Neural progenitor cell (in vitro differentiated cells): ENCODE measurements around the gene AFF1. TPM values are rescaled to one million over a fixed set of nuclear protein-coding genes. Genes with fewer than 3 reads are reported as not detected.

ENCODE experiments used
- DNase-seq: peaks from one replicate; pipeline ENCODE4 v3.0.0-alpha.2; 2016; ENCODE audit warnings: low spot score
- H2AFZ ChIP-seq: fragments of 200-600 bp; sonication (generic); replicated peaks from 2 replicates; pipeline ENCODE4 v1.6.1; 2016; ENCODE audit warnings: antibody characterized with exemption
- H3F3A ChIP-seq: fragments of 200-600 bp; sonication (generic); 2 replicates; pipeline ENCODE4 v1.6.1; 2016; ENCODE audit warnings: antibody characterized with exemption, low read depth
- H3K27ac ChIP-seq: fragments of 200-600 bp; sonication (generic); 2 replicates; pipeline ENCODE4 v1.5.1; 2016; ENCODE audit warnings: mild to moderate bottlenecking
- H3K27me3 ChIP-seq: fragments of 200-600 bp; sonication (generic); 2 replicates; pipeline ENCODE4 v1.6.1; 2016; ENCODE audit warnings: mild to moderate bottlenecking, moderate library complexity
- H3K36me3 ChIP-seq: fragments of 200-600 bp; sonication (generic); 2 replicates; pipeline ENCODE4 v1.5.1; 2016
- H3K4me1 ChIP-seq: fragments of 200-600 bp; sonication (generic); 2 replicates; pipeline ENCODE4 v1.6.1; 2016; ENCODE audit warnings: mixed run types
- H3K4me2 ChIP-seq: fragments of 200-600 bp; sonication (generic); 2 replicates; pipeline ENCODE4 v1.6.1; 2016
- H3K4me3 ChIP-seq: fragments of 200-600 bp; sonication (generic); 2 replicates; pipeline ENCODE4 v1.5.1; 2016
- H3K79me2 ChIP-seq: fragments of 200-600 bp; sonication (generic); 2 replicates; pipeline ENCODE4 v1.6.1; 2016; ENCODE audit warnings: low read depth
- H3K9ac ChIP-seq: fragments of 200-600 bp; sonication (generic); 2 replicates; pipeline ENCODE4 v1.6.1; 2016
- H3K9me3 ChIP-seq: fragments of 200-600 bp; sonication (generic); 2 replicates; pipeline ENCODE4 v1.5.1; 2016; ENCODE audit warnings: low read depth
- H4K20me1 ChIP-seq: fragments of 200-600 bp; sonication (generic); 2 replicates; pipeline ENCODE4 v1.6.1; 2016; ENCODE audit warnings: low read depth
- H3K27ac Mint-ChIP-seq: 3 replicates; pipeline ENCODE4 v1.8.0; 2021; ENCODE audit warnings: mixed read lengths
- H3K27me3 Mint-ChIP-seq: 2 replicates; pipeline ENCODE4 v1.8.0; 2022; ENCODE audit warnings: low read depth, mild to moderate bottlenecking, inconsistent platforms, moderate library complexity, mixed read lengths; ENCODE audit not compliant: insufficient read depth
- H3K36me3 Mint-ChIP-seq: 3 replicates; pipeline ENCODE4 v1.8.0; 2021; ENCODE audit warnings: mixed read lengths
- H3K4me1 Mint-ChIP-seq: 3 replicates; pipeline ENCODE4 v1.8.0; 2021; ENCODE audit warnings: mixed read lengths
- H3K4me3 Mint-ChIP-seq: 3 replicates; pipeline ENCODE4 v1.8.0; 2021; ENCODE audit warnings: mild to moderate bottlenecking, moderate library complexity, mixed read lengths
- H3K9me3 Mint-ChIP-seq: 3 replicates; pipeline ENCODE4 v1.8.0; 2020; ENCODE audit warnings: mixed read lengths
- CTCF ChIP-seq: fragments of 200-600 bp; sonication (generic); IDR thresholded peaks from 2 replicates; pipeline ENCODE4 v1.5.1; 2017; ENCODE audit warnings: antibody characterized with exemption, mild to moderate bottlenecking
- EZH2 ChIP-seq: fragments of 200-600 bp; sonication (generic); IDR thresholded peaks from 2 replicates; pipeline ENCODE4 v1.6.1; 2017; ENCODE audit warnings: antibody characterized with exemption, mild to moderate bottlenecking, moderate library complexity
- EZH2phosphoT487 ChIP-seq: fragments of 200-600 bp; sonication (generic); IDR thresholded peaks from 2 replicates; pipeline ENCODE4 v1.6.1; 2017; ENCODE audit warnings: antibody characterized with exemption
- total RNA-seq: library from RNA; depleted of rRNA; stranded (reverse); fragments of >200 nt; gene quantifications from 2 replicates; pipeline ENCODE4 v1.2.3, GENCODE V29; 2015; ENCODE audit warnings: low replicate concordance

AFF1 gene
- total RNA-seq, 1 donor from 2014 or later: 29.0 TPM

GRCh38 chr4:87109945-87110344, 175.1 kb downstream of the AFF1 start:
- H3F3A ChIP-seq: peaks cover 12% of the 10 kb centered on the region
- H3K36me3 Mint-ChIP-seq: peaks cover 8% of the 10 kb centered on the region
- TF ChIP-seq EZH2phosphoT487 (no peak), CTCF (no peak), EZH2 (no peak)
- no peaks in the 10 kb centered on the region for H3K9me3 ChIP-seq
- no peaks in the 10 kb centered on the region for H3K27me3 ChIP-seq
- no peak overlapping the region for H3K4me2 ChIP-seq
- no peaks in the 10 kb centered on the region for H3K9me3 Mint-ChIP-seq
- H3K4me1 ChIP-seq: no peaks in the 10 kb centered on the region
- H3K79me2 ChIP-seq: no peaks in the 10 kb centered on the region
- no peak overlapping the region for H3K4me3 ChIP-seq
- H3K27ac Mint-ChIP-seq: no peak overlapping the region
- no peak overlapping the region for H3K27ac ChIP-seq
- H4K20me1 ChIP-seq: no peaks in the 10 kb centered on the region
- no peak overlapping the region for H3K9ac ChIP-seq
- peaks cover 9% of the 10 kb centered on the region for H3K36me3 ChIP-seq
- H3K27me3 Mint-ChIP-seq: peaks cover 2% of the 10 kb centered on the region
- DNase-seq: no peak
- H3K4me1 Mint-ChIP-seq: peaks cover 7% of the 10 kb centered on the region
- no peak overlapping the region for H3K4me3 Mint-ChIP-seq
- no peak overlapping the region for H2AFZ ChIP-seq

- Histone ChIP-seq H3K27ac (no peak overlapping the region), H3K4me3 (no peak overlapping the region), H3K27me3 (no peaks in the 10 kb centered on the region), H3K79me2 (peaks cover 5% of the 10 kb centered on the region), H4K20me1 (peaks cover 4% of the 10 kb centered on the region), H3K4me1 (peaks cover 2% of the 10 kb centered on the region), H3F3A (peaks cover 12% of the 10 kb centered on the region), H3K9me3 (no peaks in the 10 kb centered on the region), H2AFZ (no peak overlapping the region), H3K36me3 (peaks cover 9% of the 10 kb centered on the region), H3K4me2 (no peak overlapping the region), H3K9ac (no peak overlapping the region)
- H3K27ac Mint-ChIP-seq: no peak overlapping the region
- no peak for DNase-seq
- TF ChIP-seq EZH2: no peak
- no peak for TF ChIP-seq EZH2phosphoT487
- no peak for TF ChIP-seq CTCF
- H3K4me3 Mint-ChIP-seq: no peak overlapping the region
- H3K4me1 Mint-ChIP-seq: peaks cover 13% of the 10 kb centered on the region
- peaks cover 2% of the 10 kb centered on the region for H3K27me3 Mint-ChIP-seq
- peaks cover 24% of the 10 kb centered on the region for H3K36me3 Mint-ChIP-seq
- no peaks in the 10 kb centered on the region for H3K9me3 Mint-ChIP-seq
These were observed 177.3 kb downstream of the AFF1 start for GRCh38 chr4:87112063-87112462.

GRCh38 chr4:87114245-87115062, 179.6 kb downstream of the AFF1 start:
- Mint-ChIP-seq H3K9me3 (no peaks in the 10 kb centered on the region), H3K4me3 (no peak overlapping the region), H3K4me1 (peaks cover 12% of the 10 kb centered on the region), H3K36me3 (peaks cover 29% of the 10 kb centered on the region), H3K27ac (peak overlapping the region; percentile 25), H3K27me3 (peaks cover 2% of the 10 kb centered on the region)
- H3K4me2 ChIP-seq: no peak overlapping the region
- no peak overlapping the region for H2AFZ ChIP-seq
- H3F3A ChIP-seq: peaks cover 9% of the 10 kb centered on the region
- peaks cover 17% of the 10 kb centered on the region for H3K79me2 ChIP-seq
- no peak overlapping the region for H3K27ac ChIP-seq
- peaks cover 7% of the 10 kb centered on the region for H4K20me1 ChIP-seq
- TF ChIP-seq CTCF: peak; percentile 58
- TF ChIP-seq EZH2: no peak
- H3K9ac ChIP-seq: no peak overlapping the region
- peak; percentile 48 for DNase-seq
- peaks cover 9% of the 10 kb centered on the region for H3K36me3 ChIP-seq
- H3K9me3 ChIP-seq: no peaks in the 10 kb centered on the region
- H3K4me3 ChIP-seq: no peak overlapping the region
- peaks cover 6% of the 10 kb centered on the region for H3K4me1 ChIP-seq
- no peaks in the 10 kb centered on the region for H3K27me3 ChIP-seq
